Measurements from ENCODE around the gene KHSRP. TPM values are rescaled to one million over a fixed set of nuclear protein-coding genes. Genes with fewer than 3 reads are reported as not detected.
A peak's percentile ranks its signal among the peaks of the same experiment; 100 is the strongest.

Gene KHSRP
- total RNA-seq, 1 experiment from 2014 or later = 129 TPM

DNA sequence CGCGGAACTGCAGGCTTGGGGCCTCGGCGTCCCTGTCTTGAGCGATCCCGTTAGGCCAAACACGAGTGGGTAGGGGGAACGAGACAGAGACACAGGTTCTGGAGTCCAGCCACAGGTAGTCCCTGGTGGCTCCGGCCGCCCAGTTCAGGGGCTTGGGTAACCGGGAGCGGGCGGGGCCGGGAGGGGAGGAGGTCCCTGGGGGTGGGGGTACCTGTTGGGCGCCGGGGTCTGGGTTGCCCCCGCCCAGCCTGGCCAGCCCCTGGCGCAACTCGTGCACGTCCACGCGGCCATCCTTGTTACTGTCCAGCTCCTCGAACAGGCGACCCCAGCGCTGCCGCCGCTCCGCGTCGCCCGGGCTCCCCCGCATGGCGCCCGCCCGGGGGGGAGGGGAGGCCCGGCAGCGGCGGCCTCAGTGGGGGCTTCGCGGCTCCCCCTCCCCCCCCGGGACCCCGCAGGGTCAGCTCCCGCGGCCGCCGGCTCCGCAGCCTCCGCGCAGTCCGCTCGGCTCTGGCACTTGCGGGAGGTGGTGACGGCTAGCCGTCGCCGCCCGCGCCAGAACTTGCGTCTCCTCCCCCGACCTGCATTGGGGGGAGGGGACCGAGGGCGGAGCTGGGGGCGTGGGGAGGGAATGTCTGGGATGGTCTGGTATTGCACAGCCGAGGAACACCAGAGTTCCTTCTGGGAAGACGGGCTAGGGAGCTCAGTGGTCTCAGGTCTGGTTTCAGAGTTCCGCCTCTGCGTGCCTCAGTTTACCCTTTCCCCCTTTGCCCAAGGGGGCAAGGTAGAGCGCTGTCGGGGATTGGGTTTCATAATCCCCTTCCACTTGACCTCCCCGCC lies 34.9 kb upstream of the KHSRP start, which contains the start of gene SLC25A23:
SLC25A23 (minus strand) TSS at position 531 of the 837 bp plus-strand sequence; CDS start at position 367, 164 bp downstream.
- Histone ChIP-seq H3K27ac (no peak within 1 kb of the TSS), H3K9me3 (replicated peaks) (no peaks in the 10 kb centered on the region)

DNA sequence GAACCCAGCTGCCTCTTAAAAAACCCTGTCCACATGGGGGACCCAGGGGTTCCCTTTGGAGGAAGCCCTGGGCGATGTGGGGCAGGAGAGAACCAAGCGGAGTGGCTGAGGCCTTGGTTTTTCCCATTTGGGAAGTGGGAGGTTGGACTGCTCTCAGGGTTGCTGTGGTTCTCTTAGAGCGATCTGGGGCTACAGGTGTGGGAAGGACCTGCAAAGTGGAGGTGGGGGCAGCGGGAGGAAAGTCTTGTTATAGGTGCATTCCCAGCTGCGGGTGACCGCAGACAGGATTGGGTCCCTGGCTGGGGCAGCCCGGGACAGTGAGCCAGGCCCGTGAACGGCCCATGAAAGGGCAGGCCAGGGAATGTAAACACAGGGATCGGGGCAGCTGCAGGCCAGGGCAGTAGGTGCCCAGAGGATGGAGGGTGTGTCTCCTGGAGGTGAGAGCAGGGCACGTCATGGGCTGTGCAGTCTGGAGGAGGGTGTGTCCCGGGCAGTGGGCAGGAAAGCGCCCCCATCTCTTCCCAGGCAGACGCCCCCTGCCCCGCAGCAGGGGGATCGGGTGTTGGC lies 34.2 kb upstream of the KHSRP start:
- Histone ChIP-seq H3K27ac (no peak overlapping the region), H3K27me3 (replicated peaks) (peaks cover 16% of the 10 kb centered on the region), H3K9me3 (replicated peaks) (no peaks in the 10 kb centered on the region), H3K4me1 (replicated peaks) (peaks cover 14% of the 10 kb centered on the region), H3K36me3 (no peaks in the 10 kb centered on the region), H3K4me3 (no peak overlapping the region)
- DNase-seq (ENCODE audit: low read depth in 1 of 2, low spot score in 2 of 2) = no peak

More for the DNA sequence above, 34.9 kb upstream of the KHSRP start, which contains the start of gene SLC25A23:
- H3K27me3 ChIP-seq (replicated peaks) = peaks cover 23% of the 10 kb centered on the region
- H3K36me3 ChIP-seq = no peaks in the 10 kb centered on the region
- H3K4me1 ChIP-seq (replicated peaks) = peaks cover 14% of the 10 kb centered on the region
- DNase-seq (ENCODE audit: low read depth in 1 of 2, low spot score in 2 of 2) = no peak
- H3K4me3 ChIP-seq = peak within 1 kb of the TSS; percentile 40

DNA sequence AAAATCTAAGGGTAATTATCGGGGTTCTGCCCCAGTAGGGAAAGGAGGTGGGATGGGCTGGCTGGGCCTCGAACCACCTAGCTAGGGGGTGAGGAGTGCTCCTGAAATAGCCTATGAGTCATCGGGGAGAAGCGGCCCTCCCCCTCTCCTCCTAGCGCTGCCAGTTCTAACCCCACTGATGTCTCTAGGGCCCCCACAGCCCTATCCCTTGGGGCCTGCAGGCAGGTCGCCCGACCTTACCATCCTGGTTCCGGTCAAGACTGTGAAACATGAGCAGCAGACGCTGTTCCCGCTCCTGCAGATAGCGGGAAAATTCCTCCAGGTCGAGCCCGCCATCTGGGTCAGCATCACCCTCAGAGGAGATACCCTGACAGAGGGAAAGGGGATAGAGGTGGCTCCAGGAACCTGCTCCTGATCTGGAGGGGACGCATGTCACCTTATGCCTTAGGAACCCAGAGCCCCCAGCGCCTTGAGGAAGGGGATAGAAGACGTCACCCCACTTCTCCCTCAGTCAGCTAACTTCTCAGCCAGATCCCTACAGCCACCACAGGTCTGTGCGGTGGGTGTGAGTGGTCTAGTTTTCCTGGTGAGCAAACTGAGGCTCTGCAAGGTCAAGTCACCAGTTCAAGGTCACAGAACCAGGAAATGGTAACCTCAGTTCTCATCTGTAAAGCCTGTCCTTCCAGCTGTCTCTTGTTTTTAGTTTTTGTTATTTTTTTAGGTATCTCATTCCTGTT lies 33.5 kb upstream of the KHSRP start:
- H3K4me1 ChIP-seq (replicated peaks) = peaks cover 14% of the 10 kb centered on the region
- H3K27ac ChIP-seq = no peak overlapping the region
- H3K4me3 ChIP-seq = no peak overlapping the region

DNA sequence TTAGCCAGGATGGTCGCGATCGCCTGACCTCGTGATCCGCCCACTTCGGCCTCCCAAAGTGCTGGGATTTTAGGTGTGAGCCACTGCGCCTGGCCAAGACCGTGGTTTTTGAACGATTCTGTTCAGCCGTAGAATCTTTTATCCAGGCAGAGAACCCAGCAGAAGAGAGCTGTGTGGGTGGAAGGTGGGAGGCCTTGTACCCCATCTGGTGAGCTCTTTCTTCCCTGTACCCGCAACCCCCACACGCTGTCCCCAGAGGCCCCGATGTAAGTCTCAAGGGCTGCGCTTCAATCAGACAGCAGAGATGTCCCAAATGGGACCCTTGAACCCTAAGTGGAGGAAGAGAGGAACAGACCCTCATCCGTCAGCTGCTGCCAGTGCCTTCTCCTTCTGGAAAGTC lies 31.3 kb upstream of the KHSRP start:
- Histone ChIP-seq H3K27ac (no peak overlapping the region), H3K4me1 (replicated peaks) (peaks cover 14% of the 10 kb centered on the region), H3K36me3 (no peaks in the 10 kb centered on the region), H3K4me3 (no peak overlapping the region), H3K27me3 (replicated peaks) (peaks cover 8% of the 10 kb centered on the region; the same call in 1 of the 2 replicates), H3K9me3 (replicated peaks) (no peaks in the 10 kb centered on the region)
- no peak for DNase-seq (ENCODE audit: low read depth in 1 of 2, low spot score in 2 of 2)

More for the DNA sequence above, 33.5 kb upstream of the KHSRP start:
- Histone ChIP-seq H3K27me3 (replicated peaks) (peaks cover 10% of the 10 kb centered on the region), H3K9me3 (replicated peaks) (no peaks in the 10 kb centered on the region), H3K36me3 (no peaks in the 10 kb centered on the region)
- no peak for DNase-seq (ENCODE audit: low read depth in 1 of 2, low spot score in 2 of 2)

DNA sequence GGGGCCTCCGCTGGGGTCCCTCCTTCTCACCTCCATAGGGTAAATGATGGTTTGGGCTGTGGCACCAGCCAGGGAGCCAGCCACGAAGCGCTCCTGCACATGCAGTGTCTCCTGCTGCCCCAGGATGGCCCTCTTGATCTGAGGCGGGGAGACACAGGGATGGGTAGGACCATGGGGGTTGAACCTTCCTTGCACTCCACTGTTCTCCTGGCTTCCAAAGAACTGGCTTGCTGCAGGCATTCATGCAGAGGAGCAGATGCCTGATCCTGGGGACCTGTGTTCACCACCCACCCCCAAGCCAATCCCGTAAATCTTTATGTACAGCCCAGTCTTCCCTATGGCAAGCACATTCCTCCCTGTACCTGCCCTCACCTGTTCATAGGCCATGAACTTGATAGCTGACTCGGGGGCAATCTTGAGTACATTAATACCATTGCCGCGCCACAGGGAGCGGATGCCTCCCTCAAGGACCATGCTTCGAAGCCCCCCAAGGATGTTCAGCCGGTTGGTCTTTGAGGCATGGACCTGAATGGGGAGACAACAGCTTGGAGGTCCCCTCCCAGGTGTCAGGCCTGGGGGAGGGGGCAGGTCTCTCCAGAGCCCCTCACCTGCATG lies 29.4 kb upstream of the KHSRP start:
- peaks cover 3% of the 10 kb centered on the region; the same call in 1 of the 2 replicates for H3K27me3 ChIP-seq (replicated peaks)
- H3K27ac ChIP-seq = no peak overlapping the region
- no peak overlapping the region for H3K4me3 ChIP-seq

DNA sequence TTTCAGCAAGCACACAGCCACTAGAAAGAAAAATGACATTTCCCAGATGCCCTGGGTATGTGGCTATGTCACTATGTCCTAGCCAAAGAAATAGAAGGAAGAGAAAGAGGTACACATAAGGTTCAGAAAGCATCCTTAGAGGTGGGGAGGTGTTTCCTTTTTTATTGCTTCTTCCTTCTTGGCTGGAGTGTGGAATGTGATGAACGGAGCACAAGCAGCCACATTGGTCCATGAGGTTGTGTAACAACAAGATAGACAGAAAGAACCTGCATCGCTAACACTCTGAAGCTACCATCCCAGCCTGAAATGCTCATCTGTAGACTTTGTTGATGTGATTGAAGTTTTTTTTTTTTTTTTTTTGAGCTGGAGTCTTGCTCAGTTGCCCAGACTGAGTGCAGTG lies 28.3 kb upstream of the KHSRP start:
- no peaks in the 10 kb centered on the region for H3K27me3 ChIP-seq (replicated peaks)
- H3K36me3 ChIP-seq = no peaks in the 10 kb centered on the region
- no peak overlapping the region for H3K4me3 ChIP-seq
- DNase-seq (ENCODE audit: low read depth in 1 of 2, low spot score in 2 of 2) = no peak
- no peak overlapping the region for H3K27ac ChIP-seq
- H3K4me1 ChIP-seq (replicated peaks) = no peaks in the 10 kb centered on the region
- no peaks in the 10 kb centered on the region for H3K9me3 ChIP-seq (replicated peaks)

More for the DNA sequence above, 29.4 kb upstream of the KHSRP start:
- no peaks in the 10 kb centered on the region for H3K4me1 ChIP-seq (replicated peaks)
- DNase-seq (ENCODE audit: low read depth in 1 of 2, low spot score in 2 of 2) = no peak
- no peaks in the 10 kb centered on the region for H3K36me3 ChIP-seq
- no peaks in the 10 kb centered on the region for H3K9me3 ChIP-seq (replicated peaks)

DNA sequence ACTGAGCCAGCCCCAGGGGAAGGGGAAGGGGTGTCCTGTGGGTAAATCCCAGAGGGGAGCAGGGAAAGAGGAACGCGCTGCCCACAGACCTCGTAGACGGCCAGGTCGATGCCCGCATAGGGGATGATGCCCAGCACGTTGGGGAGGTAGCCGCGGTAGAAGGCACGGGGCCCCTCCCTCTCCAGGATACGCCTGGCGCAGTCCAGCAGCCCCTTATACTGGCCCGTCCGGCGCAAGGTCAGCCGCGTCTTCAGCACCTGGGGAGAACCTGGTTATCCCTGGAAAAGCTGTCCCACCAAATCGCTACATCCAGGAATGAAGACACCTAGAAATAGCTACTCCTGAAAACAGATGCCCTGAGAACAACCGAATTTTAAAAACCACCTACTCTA lies 27.6 kb upstream of the KHSRP start:
- Histone ChIP-seq H3K27ac (no peak overlapping the region), H3K4me1 (replicated peaks) (no peaks in the 10 kb centered on the region), H3K27me3 (replicated peaks) (no peaks in the 10 kb centered on the region), H3K4me3 (no peak overlapping the region), H3K9me3 (replicated peaks) (no peaks in the 10 kb centered on the region), H3K36me3 (no peaks in the 10 kb centered on the region)
- no peak for DNase-seq (ENCODE audit: low read depth in 1 of 2, low spot score in 2 of 2)

DNA sequence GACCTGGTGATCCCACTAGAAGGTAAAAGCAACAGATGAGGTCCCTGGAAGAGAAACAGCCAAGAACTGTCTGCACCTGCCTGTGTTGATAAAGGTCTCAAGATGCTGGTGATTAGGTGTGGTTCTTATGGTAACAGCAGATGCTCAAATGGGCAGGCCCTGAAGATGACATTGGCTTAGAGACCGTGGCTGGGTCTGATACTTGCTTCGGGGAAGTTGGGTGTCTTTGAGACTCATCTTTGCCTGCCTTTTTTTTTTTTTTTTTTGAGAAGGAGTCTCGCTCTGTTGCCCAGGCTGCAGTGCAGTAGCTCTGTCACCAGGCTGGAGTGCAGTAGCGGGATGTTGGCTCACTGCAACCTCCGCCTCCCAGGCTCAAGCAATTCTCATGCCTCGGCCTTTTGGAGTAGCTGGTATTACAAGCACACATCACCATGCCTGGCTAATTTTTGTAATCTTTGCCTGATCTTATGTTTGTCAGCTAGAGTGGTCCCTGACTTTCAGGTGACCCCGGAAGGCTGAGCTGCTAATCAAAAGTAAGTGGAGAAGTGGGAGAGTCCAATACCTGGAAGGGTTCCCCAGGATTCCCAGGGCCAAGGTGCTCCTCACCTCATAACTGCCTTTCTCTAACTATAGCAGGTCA lies 27.1 kb upstream of the KHSRP start:
- DNase-seq (ENCODE audit: low read depth in 1 of 2, low spot score in 2 of 2) = no peak
- Histone ChIP-seq H3K27me3 (replicated peaks) (no peaks in the 10 kb centered on the region), H3K36me3 (no peaks in the 10 kb centered on the region), H3K4me3 (no peak overlapping the region), H3K4me1 (replicated peaks) (no peaks in the 10 kb centered on the region), H3K27ac (no peak overlapping the region), H3K9me3 (replicated peaks) (no peaks in the 10 kb centered on the region)

DNA sequence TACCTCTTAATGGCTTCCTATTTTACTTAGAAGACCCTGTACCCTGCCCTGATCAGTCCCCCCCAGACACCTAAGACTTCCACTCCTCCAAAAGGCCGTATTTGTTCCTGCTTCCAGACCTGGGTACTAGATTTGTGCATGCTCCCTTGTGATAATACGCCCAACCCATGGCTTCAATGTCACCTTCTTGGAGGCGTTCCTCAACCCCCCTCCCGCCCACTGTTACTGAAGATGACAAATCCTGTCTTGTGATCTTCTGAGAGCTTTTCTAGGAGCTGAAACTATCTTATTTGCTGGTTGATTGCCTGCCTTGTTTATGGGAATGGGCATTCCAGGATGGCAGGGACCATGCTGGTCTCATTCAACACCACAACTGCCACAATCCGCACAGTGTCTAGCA lies 25.6 kb upstream of the KHSRP start:
- no peaks in the 10 kb centered on the region for H3K36me3 ChIP-seq
- no peak for DNase-seq (ENCODE audit: low read depth in 1 of 2, low spot score in 2 of 2)
- H3K27ac ChIP-seq = no peak overlapping the region

DNA sequence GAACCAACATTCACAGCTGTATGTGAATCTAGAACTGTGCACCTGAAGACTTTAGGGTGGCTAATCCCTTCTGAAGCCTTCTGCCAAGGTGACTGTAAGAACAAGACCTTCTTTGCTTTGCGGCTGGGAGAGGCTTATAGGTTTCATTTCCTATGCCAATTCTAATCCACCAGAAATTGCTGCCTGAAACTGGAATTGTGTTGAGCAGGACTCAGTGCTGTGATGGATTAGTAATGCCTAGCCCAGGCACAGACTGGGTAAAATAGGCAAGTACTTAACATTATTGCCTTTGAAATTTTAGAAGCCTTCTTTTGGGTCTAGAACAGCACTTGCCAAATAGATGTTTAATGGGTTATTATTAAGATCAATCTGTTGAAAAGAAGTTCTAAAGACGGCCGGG lies 23.4 kb upstream of the KHSRP start:
- Histone ChIP-seq H3K36me3 (no peaks in the 10 kb centered on the region), H3K27ac (no peak overlapping the region), H3K4me3 (no peak overlapping the region), H3K27me3 (replicated peaks) (no peaks in the 10 kb centered on the region), H3K4me1 (replicated peaks) (no peaks in the 10 kb centered on the region), H3K9me3 (replicated peaks) (no peaks in the 10 kb centered on the region)
- DNase-seq (ENCODE audit: low read depth in 1 of 2, low spot score in 2 of 2) = no peak

More for the DNA sequence above, 25.6 kb upstream of the KHSRP start:
- H3K9me3 ChIP-seq (replicated peaks) = no peaks in the 10 kb centered on the region
- H3K4me3 ChIP-seq = no peak overlapping the region
- no peaks in the 10 kb centered on the region for H3K27me3 ChIP-seq (replicated peaks)
- H3K4me1 ChIP-seq (replicated peaks) = no peaks in the 10 kb centered on the region

DNA sequence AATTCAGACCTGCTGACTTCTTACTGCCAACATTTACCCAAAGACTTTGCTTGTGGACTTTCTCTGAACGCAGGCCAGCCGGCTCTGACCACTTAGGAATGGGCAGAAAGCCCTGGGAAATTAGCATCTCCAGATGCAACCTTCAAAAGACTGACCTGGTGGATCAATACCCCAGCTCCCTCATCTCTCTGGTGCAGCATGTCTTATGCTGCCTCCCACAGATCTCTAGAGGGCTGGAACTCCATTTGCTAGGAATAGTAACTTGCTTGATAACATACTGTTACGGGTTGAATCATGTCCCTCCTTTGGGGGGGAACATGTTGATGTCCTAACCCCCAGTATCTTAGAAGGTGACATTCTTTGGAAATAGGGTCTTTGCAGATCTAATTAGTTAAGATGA lies 21.8 kb upstream of the KHSRP start:
- H3K27me3 ChIP-seq (replicated peaks) = no peaks in the 10 kb centered on the region
- no peak for DNase-seq (ENCODE audit: low read depth in 1 of 2, low spot score in 2 of 2)

DNA sequence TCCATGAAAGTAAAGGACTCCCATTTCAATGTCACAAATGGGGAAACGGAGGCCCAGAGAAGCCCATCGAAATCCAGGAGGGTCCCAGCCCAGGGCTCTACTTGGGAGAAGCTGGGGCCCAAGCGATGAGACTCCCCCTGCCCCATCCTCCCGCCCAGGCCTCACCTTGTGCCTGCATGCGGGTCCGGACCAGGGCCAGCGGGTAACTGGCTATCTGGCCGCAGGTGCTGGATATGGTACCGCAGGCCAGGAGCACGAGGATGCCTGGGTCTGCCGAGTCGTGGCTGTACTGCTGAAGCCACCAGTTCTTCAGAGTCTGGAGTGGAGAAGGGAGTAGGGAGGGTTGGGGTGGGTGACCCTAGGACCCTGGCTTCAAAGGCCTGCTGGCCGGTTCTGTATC lies 19.4 kb upstream of the KHSRP start:
- Histone ChIP-seq H3K4me3 (no peak overlapping the region), H3K36me3 (no peaks in the 10 kb centered on the region), H3K27me3 (replicated peaks) (no peaks in the 10 kb centered on the region), H3K9me3 (replicated peaks) (no peaks in the 10 kb centered on the region), H3K4me1 (replicated peaks) (no peaks in the 10 kb centered on the region), H3K27ac (no peak overlapping the region)
- DNase-seq (ENCODE audit: low read depth in 1 of 2, low spot score in 2 of 2) = no peak

More for the DNA sequence above, 21.8 kb upstream of the KHSRP start:
- H3K4me1 ChIP-seq (replicated peaks) = no peaks in the 10 kb centered on the region
- no peak overlapping the region for H3K4me3 ChIP-seq
- no peaks in the 10 kb centered on the region for H3K36me3 ChIP-seq
- H3K27ac ChIP-seq = no peak overlapping the region
- no peaks in the 10 kb centered on the region for H3K9me3 ChIP-seq (replicated peaks)

DNA sequence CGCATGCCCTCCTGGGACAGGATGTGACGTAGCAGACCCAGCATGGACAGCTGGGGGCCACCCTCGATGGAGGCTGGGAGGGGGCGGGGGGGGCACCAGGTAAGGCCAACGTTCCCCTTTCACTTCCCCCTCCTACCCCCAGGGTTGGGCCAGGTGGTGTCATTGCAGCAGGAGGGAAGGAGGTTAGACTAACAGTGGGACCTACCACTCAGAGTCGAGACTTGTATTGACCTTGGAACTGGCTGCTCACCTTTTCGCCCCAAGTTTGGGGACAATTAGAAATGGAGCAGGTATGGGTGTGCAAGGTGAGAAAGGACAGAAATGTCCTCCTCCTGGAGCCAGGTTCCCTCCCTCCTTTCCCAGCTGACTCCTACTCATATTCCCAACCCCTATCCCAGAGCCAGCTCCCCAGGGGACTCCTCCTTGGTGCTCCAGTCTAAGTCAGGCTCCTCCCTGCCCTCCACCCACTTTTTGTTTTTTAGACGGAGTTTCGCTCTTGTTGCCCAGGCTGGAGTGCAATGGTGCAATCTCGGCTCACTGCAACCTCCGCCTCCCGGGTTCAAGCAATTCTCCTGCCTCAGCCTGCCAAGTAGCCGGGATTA lies 17.6 kb upstream of the KHSRP start:
- Histone ChIP-seq H3K27me3 (replicated peaks) (no peaks in the 10 kb centered on the region), H3K4me3 (no peak overlapping the region), H3K4me1 (replicated peaks) (no peaks in the 10 kb centered on the region), H3K36me3 (no peaks in the 10 kb centered on the region), H3K27ac (no peak overlapping the region), H3K9me3 (replicated peaks) (no peaks in the 10 kb centered on the region)
- no peak for DNase-seq (ENCODE audit: low read depth in 1 of 2, low spot score in 2 of 2)
